IMR-90 (cell line): ENCODE data around the gene SERHL2.

Experiments used
- CTCF ChIP-seq: conservative IDR thresholded peaks from 2 replicates; pipeline ENCODE4 v1.5.1; 2012; ENCODE audit warnings: mild to moderate bottlenecking, low read depth, low read length, improper control_type of control experiment
- MAFK ChIP-seq: IDR thresholded peaks from 2 replicates; pipeline ENCODE4 v1.6.1; 2012; ENCODE audit warnings: low read depth, low read length, improper control_type of control experiment
- POLR2A ChIP-seq: IDR thresholded peaks from 2 replicates; pipeline ENCODE4 v1.6.1; 2012; ENCODE audit warnings: mild to moderate bottlenecking, low read depth, low read length
- RFX5 ChIP-seq: IDR thresholded peaks from 2 replicates; pipeline ENCODE4 v1.8.0; 2012; ENCODE audit warnings: low read depth, mild to moderate bottlenecking, low read length, moderate library complexity
- SMC3 ChIP-seq: fragments of 150-350 bp; IDR thresholded peaks from 2 replicates; pipeline ENCODE4 v1.6.1; 2016; ENCODE audit warnings: low read depth, mild to moderate bottlenecking, antibody characterized with exemption, low read length, moderate library complexity

- TF ChIP-seq SMC3: no peak
- no peak for TF ChIP-seq MAFK
- no peak for TF ChIP-seq POLR2A
- no peak for TF ChIP-seq CTCF
- TF ChIP-seq RFX5: no peak
Observed at GRCh38 chr22:42604403-42604802, 50.6 kb downstream of the SERHL2 start.
